Liver (tissue), 3 donors: ENCODE data around the gene SFTA2.

Source experiments
- RAD21 ChIP-seq, 2 donors: IDR thresholded peaks; 2 replicates each; pipeline ENCODE4 v1.6.1; 2016; ENCODE audit warnings: antibody characterized with exemption in 2 of 2, mild to moderate bottlenecking in 2 of 2
- REST ChIP-seq: IDR thresholded peaks from 2 replicates; pipeline ENCODE4 v1.6.1; 2016; ENCODE audit warnings: antibody characterized with exemption, mild to moderate bottlenecking
- TAF1 ChIP-seq: conservative IDR thresholded peaks from 2 replicates; pipeline ENCODE4 v1.6.1; 2016; ENCODE audit warnings: antibody characterized with exemption, mild to moderate bottlenecking
- YY1 ChIP-seq: IDR thresholded peaks from 2 replicates; pipeline ENCODE4 v1.6.1; 2016; ENCODE audit warnings: antibody characterized with exemption, mild to moderate bottlenecking
- TF ChIP-seq, protein P1 (sequence below): fragments of 150-350 bp; IDR thresholded peaks from 2 replicates; pipeline ENCODE4 v1.5.1; 2017; ENCODE audit warnings: improper control_type of control experiment, low read depth, low read length; ENCODE audit not compliant: missing input control
- donor health status: healthy.
- donor health status: healthy.

- TF ChIP-seq, protein P1, sequence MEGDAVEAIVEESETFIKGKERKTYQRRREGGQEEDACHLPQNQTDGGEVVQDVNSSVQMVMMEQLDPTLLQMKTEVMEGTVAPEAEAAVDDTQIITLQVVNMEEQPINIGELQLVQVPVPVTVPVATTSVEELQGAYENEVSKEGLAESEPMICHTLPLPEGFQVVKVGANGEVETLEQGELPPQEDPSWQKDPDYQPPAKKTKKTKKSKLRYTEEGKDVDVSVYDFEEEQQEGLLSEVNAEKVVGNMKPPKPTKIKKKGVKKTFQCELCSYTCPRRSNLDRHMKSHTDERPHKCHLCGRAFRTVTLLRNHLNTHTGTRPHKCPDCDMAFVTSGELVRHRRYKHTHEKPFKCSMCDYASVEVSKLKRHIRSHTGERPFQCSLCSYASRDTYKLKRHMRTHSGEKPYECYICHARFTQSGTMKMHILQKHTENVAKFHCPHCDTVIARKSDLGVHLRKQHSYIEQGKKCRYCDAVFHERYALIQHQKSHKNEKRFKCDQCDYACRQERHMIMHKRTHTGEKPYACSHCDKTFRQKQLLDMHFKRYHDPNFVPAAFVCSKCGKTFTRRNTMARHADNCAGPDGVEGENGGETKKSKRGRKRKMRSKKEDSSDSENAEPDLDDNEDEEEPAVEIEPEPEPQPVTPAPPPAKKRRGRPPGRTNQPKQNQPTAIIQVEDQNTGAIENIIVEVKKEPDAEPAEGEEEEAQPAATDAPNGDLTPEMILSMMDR = no peak
- TF ChIP-seq TAF1 (no peak), RAD21 (IDR thresholded peaks at IDR 0.05) (no peak), YY1 (no peak), REST (no peak)
These were observed 37.0 kb downstream of the SFTA2 start for GRCh38 chr6:30894935-30895334.
